GM18526 (cell line): ENCODE measurements around the gene SLC6A6.

ENCODE experiments used
- POLR2A ChIP-seq: IDR thresholded peaks from 3 replicates; pipeline ENCODE4 v1.6.1; 2011; ENCODE audit not compliant: insufficient read length; ENCODE audit errors: extremely low read depth

The SLC6A6 gene

GRCh38 chr3:14467814-14468620 is 65.6 kb downstream of the SLC6A6 start:
- TF ChIP-seq POLR2A: no peak

GRCh38 chr3:14468621-14468981 is 66.2 kb downstream of the SLC6A6 start:
- TF ChIP-seq POLR2A: no peak

GRCh38 chr3:14470461-14470860 is 68.1 kb downstream of the SLC6A6 start:
- no peak for TF ChIP-seq POLR2A

GRCh38 chr3:14471016-14471415 is 68.6 kb downstream of the SLC6A6 start:
- TF ChIP-seq POLR2A: no peak

- no peak for TF ChIP-seq POLR2A
Measured at GRCh38 chr3:14471690-14472089, 69.3 kb downstream of the SLC6A6 start.

GRCh38 chr3:14472471-14473351 is 70.3 kb downstream of the SLC6A6 start:
- no peak for TF ChIP-seq POLR2A

GRCh38 chr3:14473411-14473891 is 71.0 kb downstream of the SLC6A6 start:
- TF ChIP-seq POLR2A: no peak

GRCh38 chr3:14474363-14475081 is 72.1 kb downstream of the SLC6A6 start:
- TF ChIP-seq POLR2A: no peak

- no peak for TF ChIP-seq POLR2A
Measured at GRCh38 chr3:14475621-14476020, 73.2 kb downstream of the SLC6A6 start.

- no peak for TF ChIP-seq POLR2A
Measured at GRCh38 chr3:14476583-14477265, 74.3 kb downstream of the SLC6A6 start.

GRCh38 chr3:14477311-14477935 is 75.0 kb downstream of the SLC6A6 start:
- TF ChIP-seq POLR2A: no peak

- no peak for TF ChIP-seq POLR2A
Measured at GRCh38 chr3:14478956-14479550, 76.6 kb downstream of the SLC6A6 start.

GRCh38 chr3:14479591-14479990 is 77.2 kb downstream of the SLC6A6 start:
- TF ChIP-seq POLR2A: no peak
